Measurements from ENCODE around the gene TLCD4. TPM values are rescaled to one million over a fixed set of nuclear protein-coding genes. Genes with fewer than 3 reads are reported as not detected.

TLCD4 gene
- total and polyA plus RNA-seq, 8 donors = 2.1 to 19.5 (median 13.2) TPM

- WGBS, 2 donors = 88 to 93% methylated on average over 2 of the region's 2 CpGs
- no peaks in the 10 kb centered on the region for H3K36me3 ChIP-seq
- intact Hi-C loops (cut with DNase I) = no loop called here
- no peak overlapping the region for H3K27ac ChIP-seq
- FAIRE-seq (no peak), ATAC-seq (no peak), DNase-seq (no peak)
- no peaks in the 10 kb centered on the region for H3K9me3 ChIP-seq
- H3K4me1 ChIP-seq = no peaks in the 10 kb centered on the region
- no peaks in the 10 kb centered on the region for H3K27me3 ChIP-seq
- TF ChIP-seq CTCF (IDR thresholded peaks at IDR 0.05) = no peak
- no peak overlapping the region for H3K4me3 ChIP-seq
These were observed 8.4 kb upstream of the TLCD4 start for GRCh38 chr1:95108792-95109191.

- Histone ChIP-seq H3K27me3 (no peaks in the 10 kb centered on the region), H3K4me3 (no peak overlapping the region), H3K36me3 (no peaks in the 10 kb centered on the region), H3K4me1 (peaks cover 0 to 1% (median 0%) of the 10 kb centered on the region in 3 donors), H3K9me3 (no peaks in the 10 kb centered on the region), H3K27ac (no peak overlapping the region)
- WGBS, 2 donors = 87 to 100% methylated on average over 1 of the region's 1 CpG
- ATAC-seq = no peak
- FAIRE-seq = peak; percentile 13
- TF ChIP-seq CTCF (IDR thresholded peaks at IDR 0.05) = no peak
- intact Hi-C loops (cut with DNase I) = loop anchor here in 1 of 3 donors (10.0 kb wide), 1 partner anchor 124 kb away; the partner anchor contains the start of gene RWDD3
- DNase-seq = no peak
These were observed 6.1 kb upstream of the TLCD4 start for GRCh38 chr1:95111014-95111413.

- Histone ChIP-seq H3K4me3 (no peak overlapping the region), H3K9me3 (no peaks in the 10 kb centered on the region), H3K27ac (no peak overlapping the region), H3K27me3 (no peaks in the 10 kb centered on the region), H3K36me3 (no peaks in the 10 kb centered on the region), H3K4me1 (peaks cover 0 to 8% (median 8%) of the 10 kb centered on the region in 3 donors)
- ATAC-seq (no peak), DNase-seq (no peak), FAIRE-seq (no peak)
- intact Hi-C loops (cut with DNase I) = loop anchor here in 1 of 3 donors (10.0 kb wide), 1 partner anchor 121 kb away; the partner anchor contains the start of gene RWDD3
- TF ChIP-seq CTCF (IDR thresholded peaks at IDR 0.05) = no peak
- WGBS, 2 donors = 89 to 97% methylated on average over 1 of the region's 1 CpG
These were observed 3.5 kb upstream of the TLCD4 start for GRCh38 chr1:95113684-95114083.

GRCh38 chr1:95115708-95116137, 1.4 kb upstream of the TLCD4 start:
- no peaks in the 10 kb centered on the region for H3K9me3 ChIP-seq
- H3K4me3 ChIP-seq = no peak overlapping the region
- 70 to 78% methylated on average over 3 of the region's 3 CpGs for WGBS, 2 donors
- no peaks in the 10 kb centered on the region for H3K27me3 ChIP-seq
- no peak for FAIRE-seq
- H3K4me1 ChIP-seq = peaks cover 0 to 8% (median 8%) of the 10 kb centered on the region in 3 donors
- H3K27ac ChIP-seq = no peak overlapping the region
- TF ChIP-seq CTCF (IDR thresholded peaks at IDR 0.05) = no peak
- intact Hi-C loops (cut with DNase I) = loop anchor here in 2 of 3 donors (5.0 to 10.0 kb wide), 2 partner anchors 117 to 119 kb away; partner anchors contain the start of gene RWDD3 (in 2 of the 2)
- no peak for DNase-seq
- ATAC-seq = no peak
- no peaks in the 10 kb centered on the region for H3K36me3 ChIP-seq

- FAIRE-seq (no peak), DNase-seq (peak; percentile 72 to 82 (median 78)), ATAC-seq (peak; percentile 82 to 92 (median 86))
- Histone ChIP-seq H3K27me3 (no peaks in the 10 kb centered on the region), H3K36me3 (no peaks in the 10 kb centered on the region), H3K27ac (peak overlapping the region; percentile 84 to 92 (median 86)), H3K4me3 (peak overlapping the region; percentile 70 to 90 (median 83)), H3K4me1 (peaks cover 0 to 8% (median 8%) of the 10 kb centered on the region in 3 donors), H3K9me3 (no peaks in the 10 kb centered on the region)
- intact Hi-C loops (cut with DNase I) = loop anchor here in 2 of 3 donors (5.0 to 10.0 kb wide), 2 partner anchors 116 to 118 kb away; partner anchors contain the start of gene RWDD3 (in 2 of the 2)
- peak; percentile 38 to 60 (median 52) for TF ChIP-seq CTCF (IDR thresholded peaks at IDR 0.05)
- 1 to 2% methylated on average over 17 of the region's 17 CpGs for WGBS, 2 donors
These were observed 462 bp upstream of the TLCD4 start for GRCh38 chr1:95116580-95117206.

Measured in pancreas (tissue), 10 donors.